Astrocyte (in vitro differentiated cells and primary cell): ENCODE data around the gene NME3. TPM values are rescaled to one million over a fixed set of nuclear protein-coding genes. Genes with fewer than 3 reads are reported as not detected.

Experiments
- DNase-seq: peaks from one replicate; pipeline ENCODE4 v3.0.0-alpha.2; 2010; ENCODE audit warnings: low read depth
- FAIRE-seq: peaks from 2 replicates; lab custom pipeline; 2011; peaks lifted over from hg19 to GRCh38; lab: Jason Lieb, UNC
- H2AFZ ChIP-seq: 2 replicates; pipeline ENCODE4 v1.6.0; 2012; ENCODE audit warnings: low read depth, low read length, inconsistent platforms
- H3K27ac ChIP-seq: 2 replicates; pipeline ENCODE4 v1.5.1; 2011; ENCODE audit warnings: low read depth, low read length, inconsistent platforms
- H3K27me3 ChIP-seq: 2 replicates; pipeline ENCODE4 v1.6.0; 2011; ENCODE audit warnings: low read length, inconsistent platforms; ENCODE audit not compliant: insufficient read depth
- H3K36me3 ChIP-seq: 2 replicates; pipeline ENCODE4 v1.5.1; 2011; ENCODE audit warnings: low read length, inconsistent platforms; ENCODE audit not compliant: insufficient read depth
- H3K4me1 ChIP-seq: 2 replicates; pipeline ENCODE4 v1.5.1; 2011; ENCODE audit warnings: low read length, inconsistent platforms; ENCODE audit not compliant: insufficient read depth
- H3K4me2 ChIP-seq: 2 replicates; pipeline ENCODE4 v1.6.0; 2012; ENCODE audit warnings: low read length, inconsistent platforms
- H3K4me3 ChIP-seq: 2 replicates; pipeline ENCODE4 v1.5.1; 2011; ENCODE audit warnings: low read depth, mild to moderate bottlenecking, low read length, inconsistent platforms; ENCODE audit not compliant: insufficient read depth
- H3K79me2 ChIP-seq: 2 replicates; pipeline ENCODE4 v1.6.0; 2012; ENCODE audit warnings: mild to moderate bottlenecking, low read length, inconsistent platforms; ENCODE audit not compliant: insufficient read depth
- H3K9ac ChIP-seq: 2 replicates; pipeline ENCODE4 v1.6.0; 2012; ENCODE audit warnings: mild to moderate bottlenecking, low read length, inconsistent platforms
- H3K9me3 ChIP-seq: 2 replicates; pipeline ENCODE4 v1.5.1; 2012; ENCODE audit warnings: low read depth, mild to moderate bottlenecking, low read length, inconsistent platforms; ENCODE audit not compliant: insufficient read depth
- H4K20me1 ChIP-seq: 2 replicates; pipeline ENCODE4 v1.6.0; 2012; ENCODE audit warnings: low read length, inconsistent platforms; ENCODE audit not compliant: insufficient read depth
- H3K27ac Mint-ChIP-seq: one replicate; pipeline ENCODE4 v1.8.0; 2021; ENCODE audit warnings: mild to moderate bottlenecking, mixed read lengths; ENCODE audit not compliant: unreplicated experiment
- H3K27me3 Mint-ChIP-seq: one replicate; pipeline ENCODE4 v1.8.0; 2021; ENCODE audit warnings: low read depth, mixed read lengths; ENCODE audit not compliant: unreplicated experiment
- H3K36me3 Mint-ChIP-seq: one replicate; pipeline ENCODE4 v1.8.0; 2021; ENCODE audit warnings: low read depth, mixed read lengths; ENCODE audit not compliant: unreplicated experiment
- H3K4me1 Mint-ChIP-seq: one replicate; pipeline ENCODE4 v1.8.0; 2021; ENCODE audit warnings: low read depth, mixed read lengths; ENCODE audit not compliant: unreplicated experiment
- H3K4me3 Mint-ChIP-seq: one replicate; pipeline ENCODE4 v1.8.0; 2021; ENCODE audit warnings: mild to moderate bottlenecking, moderate library complexity, mixed read lengths; ENCODE audit not compliant: unreplicated experiment
- H3K9me3 Mint-ChIP-seq: one replicate; pipeline ENCODE4 v1.8.0; 2021; ENCODE audit warnings: mild to moderate bottlenecking, mixed read lengths; ENCODE audit not compliant: unreplicated experiment
- EZH2 ChIP-seq: IDR thresholded peaks from 2 replicates; pipeline ENCODE4 v1.6.1; 2012; ENCODE audit warnings: mild to moderate bottlenecking, low read length, inconsistent platforms; ENCODE audit not compliant: insufficient read depth
- total RNA-seq: library from RNA; stranded (reverse); gene quantifications from 2 replicates; pipeline ENCODE4 v1.2.1, GENCODE V29; 2021
- TF ChIP-seq, protein P1 (sequence below): IDR thresholded peaks from 2 replicates; pipeline ENCODE4 v1.5.1; 2011; ENCODE audit warnings: low read depth, mild to moderate bottlenecking, inconsistent platforms, low read length, moderate library complexity; ENCODE audit not compliant: insufficient read depth

Gene NME3
- total RNA-seq, 1 donor from 2014 or later: 36.3 TPM

GRCh38 chr16:1784977-1785845 lies 13.9 kb upstream of the NME3 start:
- peaks cover 2% of the 10 kb centered on the region for H3K36me3 ChIP-seq
- Mint-ChIP-seq H3K4me1 (peaks cover 9% of the 10 kb centered on the region), H3K4me3 (peak overlapping the region; percentile 61), H3K36me3 (peaks cover 2% of the 10 kb centered on the region), H3K27me3 (no peaks in the 10 kb centered on the region), H3K9me3 (no peaks in the 10 kb centered on the region), H3K27ac (no peak overlapping the region)
- H3K27ac ChIP-seq: no peak overlapping the region
- TF ChIP-seq EZH2: no peak
- TF ChIP-seq, protein P1, sequence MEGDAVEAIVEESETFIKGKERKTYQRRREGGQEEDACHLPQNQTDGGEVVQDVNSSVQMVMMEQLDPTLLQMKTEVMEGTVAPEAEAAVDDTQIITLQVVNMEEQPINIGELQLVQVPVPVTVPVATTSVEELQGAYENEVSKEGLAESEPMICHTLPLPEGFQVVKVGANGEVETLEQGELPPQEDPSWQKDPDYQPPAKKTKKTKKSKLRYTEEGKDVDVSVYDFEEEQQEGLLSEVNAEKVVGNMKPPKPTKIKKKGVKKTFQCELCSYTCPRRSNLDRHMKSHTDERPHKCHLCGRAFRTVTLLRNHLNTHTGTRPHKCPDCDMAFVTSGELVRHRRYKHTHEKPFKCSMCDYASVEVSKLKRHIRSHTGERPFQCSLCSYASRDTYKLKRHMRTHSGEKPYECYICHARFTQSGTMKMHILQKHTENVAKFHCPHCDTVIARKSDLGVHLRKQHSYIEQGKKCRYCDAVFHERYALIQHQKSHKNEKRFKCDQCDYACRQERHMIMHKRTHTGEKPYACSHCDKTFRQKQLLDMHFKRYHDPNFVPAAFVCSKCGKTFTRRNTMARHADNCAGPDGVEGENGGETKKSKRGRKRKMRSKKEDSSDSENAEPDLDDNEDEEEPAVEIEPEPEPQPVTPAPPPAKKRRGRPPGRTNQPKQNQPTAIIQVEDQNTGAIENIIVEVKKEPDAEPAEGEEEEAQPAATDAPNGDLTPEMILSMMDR: no peak
- H2AFZ ChIP-seq: no peak overlapping the region
- peaks cover 51% of the 10 kb centered on the region for H4K20me1 ChIP-seq
- FAIRE-seq (no peak), DNase-seq (no peak)
- H3K4me2 ChIP-seq: no peak overlapping the region
- no peak overlapping the region for H3K9ac ChIP-seq
- H3K4me3 ChIP-seq: no peak overlapping the region
- no peaks in the 10 kb centered on the region for H3K9me3 ChIP-seq
- peaks cover 71% of the 10 kb centered on the region for H3K79me2 ChIP-seq
- H3K4me1 ChIP-seq: peaks cover 12% of the 10 kb centered on the region
- H3K27me3 ChIP-seq: no peaks in the 10 kb centered on the region

GRCh38 chr16:1782408-1783264 lies 11.3 kb upstream of the NME3 start, which contains the start of the genes NUBP2 and SPSB3:
TSS of gene NUBP2 (plus strand) at chr16:1782960. CDS start at chr16:1783021, 61 bp downstream.
TSS of gene SPSB3 (minus strand) at chr16:1782571. CDS start at chr16:1781483, 1,088 bp downstream.
- H3K4me1 Mint-ChIP-seq: peaks cover 9% of the 10 kb centered on the region
- H3K27ac Mint-ChIP-seq: peak within 1 kb of the TSS; percentile 96
- Histone ChIP-seq H2AFZ (peak within 1 kb of the TSS; percentile 37), H3K4me3 (peak within 1 kb of the TSS; percentile 94), H4K20me1 (peaks cover 62% of the 10 kb centered on the region), H3K4me1 (peaks cover 12% of the 10 kb centered on the region), H3K79me2 (peaks cover 66% of the 10 kb centered on the region), H3K9me3 (no peaks in the 10 kb centered on the region), H3K27me3 (no peaks in the 10 kb centered on the region), H3K36me3 (peaks cover 2% of the 10 kb centered on the region), H3K9ac (peak within 1 kb of the TSS; percentile 88), H3K4me2 (peak within 1 kb of the TSS; percentile 98), H3K27ac (peak within 1 kb of the TSS; percentile 56)
- FAIRE-seq (peak; percentile 95), DNase-seq (peak; percentile 100)
- TF ChIP-seq, protein P1: no peak
- no peak for TF ChIP-seq EZH2
- no peaks in the 10 kb centered on the region for H3K9me3 Mint-ChIP-seq
- H3K36me3 Mint-ChIP-seq: peaks cover 2% of the 10 kb centered on the region
- no peaks in the 10 kb centered on the region for H3K27me3 Mint-ChIP-seq
- peak within 1 kb of the TSS; percentile 98 for H3K4me3 Mint-ChIP-seq
